GM18909 (cell line): ENCODE measurements around the gene PRKCH.

ENCODE experiments used
- ATAC-seq: cut with Tn5 transposase; IDR thresholded peaks from one replicate; pipeline ENCODE4 v1.9.1; 2021; ENCODE audit warnings: mild to moderate bottlenecking; ENCODE audit not compliant: unreplicated experiment, poor library complexity

Gene PRKCH

GRCh38 chr14:61321385-61322010 is at the start of gene PRKCH:
Gene PRKCH (plus strand): TSS chr14:61321579. CDS start chr14:61322102, 523 bp downstream.
- ATAC-seq: peak; percentile 59

- ATAC-seq: no peak
These were observed 44.1 kb upstream of the PRKCH start for GRCh38 chr14:61277232-61277631.

GRCh38 chr14:61277784-61278183 is 43.6 kb upstream of the PRKCH start:
- ATAC-seq: no peak

- ATAC-seq: no peak
These were observed 42.3 kb upstream of the PRKCH start for GRCh38 chr14:61279082-61279481.

- ATAC-seq: no peak
These were observed 41.3 kb upstream of the PRKCH start for GRCh38 chr14:61280092-61280525.

GRCh38 chr14:61280526-61281185 is 40.7 kb upstream of the PRKCH start:
- ATAC-seq: no peak

- ATAC-seq: no peak
These were observed 40.0 kb upstream of the PRKCH start, which contains the start of gene TMEM30B for GRCh38 chr14:61281186-61281947. Gene TMEM30B (minus strand): TSS chr14:61281338. CDS start chr14:61281147, 191 bp downstream.

GRCh38 chr14:61281948-61282275 is 39.5 kb upstream of the PRKCH start:
- no peak for ATAC-seq

- ATAC-seq: no peak
These were observed 38.6 kb upstream of the PRKCH start for GRCh38 chr14:61282746-61283145.

- ATAC-seq: no peak
These were observed 37.4 kb upstream of the PRKCH start for GRCh38 chr14:61284001-61284400.

GRCh38 chr14:61285364-61285763 is 36.0 kb upstream of the PRKCH start:
- no peak for ATAC-seq

GRCh38 chr14:61287196-61287595 is 34.2 kb upstream of the PRKCH start:
- ATAC-seq: no peak

GRCh38 chr14:61288228-61288627 is 33.2 kb upstream of the PRKCH start:
- ATAC-seq: no peak

GRCh38 chr14:61288720-61289119 is 32.7 kb upstream of the PRKCH start:
- no peak for ATAC-seq

- ATAC-seq: no peak
These were observed 30.7 kb upstream of the PRKCH start for GRCh38 chr14:61290701-61291100.

GRCh38 chr14:61296151-61296550 is 25.2 kb upstream of the PRKCH start:
- no peak for ATAC-seq

- ATAC-seq: no peak
These were observed 24.5 kb upstream of the PRKCH start for GRCh38 chr14:61296719-61297502.

- no peak for ATAC-seq
These were observed 23.8 kb upstream of the PRKCH start for GRCh38 chr14:61297581-61297980.

GRCh38 chr14:61298824-61299223 is 22.6 kb upstream of the PRKCH start:
- no peak for ATAC-seq

GRCh38 chr14:61300209-61300608 is 21.2 kb upstream of the PRKCH start:
- ATAC-seq: no peak

- no peak for ATAC-seq
These were observed 20.6 kb upstream of the PRKCH start for GRCh38 chr14:61300754-61301153.
